Esophagus muscularis mucosa (tissue), 4 donors: ENCODE data around the gene PPP1R12C. TPM values are rescaled to one million over a fixed set of nuclear protein-coding genes. Genes with fewer than 3 reads are reported as not detected.

Experiments used
- DNase-seq: peaks from one replicate; pipeline ENCODE4 v3.0.0-alpha.2; 2017; ENCODE audit errors: extremely low spot score
- H3K27ac ChIP-seq, 4 donors: fragments of 200-600 bp; sonication (generic); replicated peaks in 1 of 4; 1 replicate in 3 of 4; 2 replicates in 1 of 4; pipeline ENCODE4 v1.5.1; 2016 to 2019; ENCODE audit warnings: mild to moderate bottlenecking in 1 of 4
- H3K27me3 ChIP-seq, 4 donors: fragments of 200-600 bp; sonication (generic); one replicate each; pipeline versions ENCODE4 v1.5.1 to v1.6.0; 2016 to 2019
- H3K36me3 ChIP-seq, 4 donors: fragments of 200-600 bp; sonication (generic); one replicate each; pipeline ENCODE4 v1.5.1; 2016 to 2019
- H3K4me1 ChIP-seq, 4 donors: fragments of 200-600 bp; sonication (generic); one replicate each; pipeline ENCODE4 v1.5.1; 2016 to 2019
- H3K4me3 ChIP-seq, 4 donors: fragments of 200-600 bp; sonication (generic); 1 replicate in 2 of 4; 2 replicates in 2 of 4; pipeline ENCODE4 v1.5.1; 2016 to 2019; ENCODE audit warnings: mild to moderate bottlenecking in 4 of 4, moderate library complexity in 1 of 4
- H3K9me3 ChIP-seq, 4 donors: fragments of 200-600 bp; sonication (generic); 1 replicate in 3 of 4; 2 replicates in 1 of 4; pipeline ENCODE4 v1.5.1; 2016 to 2019
- EP300 ChIP-seq: sonication (generic); formaldehyde crosslinking; IDR thresholded peaks from one replicate; pipeline ENCODE4 v1.6.1; 2017; ENCODE audit warnings: antibody characterized with exemption
- POLR2A ChIP-seq: fragments of 450-650 bp; IDR thresholded peaks from one replicate; pipeline ENCODE4 v1.6.1; 2017; ENCODE audit warnings: antibody characterized with exemption, moderate library complexity, mild to moderate bottlenecking, low read depth
- POLR2AphosphoS5 ChIP-seq, 2 donors: sonication (generic); formaldehyde crosslinking; IDR thresholded peaks; one replicate each; pipeline ENCODE4 v1.6.1; 2017; ENCODE audit warnings: antibody characterized with exemption in 2 of 2
- WGBS: methylation state at CpG from one replicate; pipeline ENCODE4 v1.1.5; 2018; 5-methylcytosine and 5-hydroxymethylcytosine counted together
- intact Hi-C: fragments of 100-400 bp; cut with DNase I; formaldehyde crosslinking; loops from one replicate; pipeline ENCODE4 v1.15.1; 2023
- total RNA-seq, 4 donors: library from RNA; depleted of rRNA; stranded (reverse); fragments of >200 nt; gene quantifications; one replicate each; pipeline versions ENCODE4 v1.1.0 to v1.2.1, GENCODE V29; 2016
- TF ChIP-seq, protein P1 (sequence below), 3 experiments: fragments of 200-600 bp in 2 of 3; fragments of 450-650 bp in 1 of 3; sonication (generic) in 2 of 3; IDR thresholded peaks; one replicate each; pipeline ENCODE4 v1.5.1; 2017 to 2019; ENCODE audit warnings: antibody characterized with exemption in 3 of 3, mild to moderate bottlenecking in 2 of 3, moderate library complexity in 1 of 3

PPP1R12C gene
- total RNA-seq, 4 donors from 2014 or later, result 257 to 451 (median 351) TPM

DNA sequence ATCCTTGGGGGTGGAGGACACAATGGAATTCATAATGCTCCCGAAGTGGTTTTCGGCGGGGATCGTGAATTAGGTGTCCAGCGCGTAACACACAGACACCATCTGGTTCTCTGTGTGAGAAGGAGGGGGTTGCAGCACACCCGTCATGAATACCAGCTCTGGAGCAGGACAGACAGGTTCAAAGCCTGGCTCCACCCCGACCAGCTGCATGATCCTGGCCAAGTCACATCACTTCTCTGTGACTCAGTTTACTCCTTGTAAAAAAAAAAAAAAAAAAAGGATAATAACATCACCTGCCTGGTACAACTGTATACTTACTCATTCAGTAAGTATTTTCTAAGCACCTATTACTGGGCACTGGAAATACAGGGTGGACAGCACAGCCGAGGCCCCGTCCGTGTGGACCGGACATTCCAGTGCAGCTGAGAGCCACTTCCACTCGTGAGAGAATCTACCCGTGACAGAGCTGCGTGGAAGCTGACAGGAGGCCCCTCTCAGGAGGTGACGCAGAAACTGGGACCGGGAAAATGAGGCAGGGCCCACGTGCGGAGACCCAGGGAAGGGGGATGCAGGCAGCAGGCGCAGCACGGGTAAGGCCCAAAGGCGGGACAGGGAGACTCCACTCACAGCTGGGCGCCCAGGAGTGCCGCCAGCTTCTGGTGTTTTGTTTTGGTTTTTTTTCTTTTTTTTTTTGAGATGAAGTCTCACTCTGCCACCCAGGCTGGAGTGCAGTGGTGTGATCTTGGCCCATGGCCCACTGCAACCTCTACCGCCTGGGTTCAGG lies 66.5 kb downstream of the PPP1R12C start:
- Histone ChIP-seq H3K36me3 (peaks cover 68 to 100% (median 88%) of the 10 kb centered on the region in 4 donors), H3K4me1 (no peaks in the 10 kb centered on the region), H3K27me3 (no peaks in the 10 kb centered on the region), H3K4me3 (no peak overlapping the region), H3K9me3 (no peaks in the 10 kb centered on the region), H3K27ac (no peak overlapping the region)
- 94% methylated on average over 25 of the region's 25 CpGs for WGBS
- no peak for DNase-seq
- intact Hi-C loops, result no loop called here
- TF ChIP-seq, protein P1, sequence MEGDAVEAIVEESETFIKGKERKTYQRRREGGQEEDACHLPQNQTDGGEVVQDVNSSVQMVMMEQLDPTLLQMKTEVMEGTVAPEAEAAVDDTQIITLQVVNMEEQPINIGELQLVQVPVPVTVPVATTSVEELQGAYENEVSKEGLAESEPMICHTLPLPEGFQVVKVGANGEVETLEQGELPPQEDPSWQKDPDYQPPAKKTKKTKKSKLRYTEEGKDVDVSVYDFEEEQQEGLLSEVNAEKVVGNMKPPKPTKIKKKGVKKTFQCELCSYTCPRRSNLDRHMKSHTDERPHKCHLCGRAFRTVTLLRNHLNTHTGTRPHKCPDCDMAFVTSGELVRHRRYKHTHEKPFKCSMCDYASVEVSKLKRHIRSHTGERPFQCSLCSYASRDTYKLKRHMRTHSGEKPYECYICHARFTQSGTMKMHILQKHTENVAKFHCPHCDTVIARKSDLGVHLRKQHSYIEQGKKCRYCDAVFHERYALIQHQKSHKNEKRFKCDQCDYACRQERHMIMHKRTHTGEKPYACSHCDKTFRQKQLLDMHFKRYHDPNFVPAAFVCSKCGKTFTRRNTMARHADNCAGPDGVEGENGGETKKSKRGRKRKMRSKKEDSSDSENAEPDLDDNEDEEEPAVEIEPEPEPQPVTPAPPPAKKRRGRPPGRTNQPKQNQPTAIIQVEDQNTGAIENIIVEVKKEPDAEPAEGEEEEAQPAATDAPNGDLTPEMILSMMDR (IDR thresholded peaks at IDR 0.05), result no peak
- no peak for TF ChIP-seq POLR2AphosphoS5 (IDR thresholded peaks at IDR 0.05)
- no peak for TF ChIP-seq POLR2A
- TF ChIP-seq EP300, result no peak

DNA sequence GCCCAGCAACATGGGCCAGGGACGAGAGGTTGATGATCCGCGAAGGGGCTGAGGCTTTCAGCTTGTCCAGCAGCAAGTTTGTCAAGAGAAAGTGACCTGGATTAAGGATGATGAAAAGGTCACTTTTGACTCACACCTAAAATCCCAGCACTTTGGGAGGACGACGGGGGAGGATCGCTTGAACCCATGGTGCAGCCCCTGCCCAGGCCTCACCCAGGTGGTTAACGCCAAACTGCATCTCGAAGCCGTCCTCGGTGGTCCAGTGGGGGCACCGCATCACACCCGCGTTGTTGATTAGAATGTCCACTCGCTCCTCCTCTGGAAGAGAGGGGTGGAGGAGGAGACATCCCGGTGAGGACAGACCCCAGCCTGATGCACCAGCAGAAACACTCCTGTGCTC lies 69.0 kb downstream of the PPP1R12C start:
- intact Hi-C loops, result no loop called here
- Histone ChIP-seq H3K27me3 (no peaks in the 10 kb centered on the region), H3K27ac (no peak overlapping the region), H3K36me3 (peaks cover 57 to 100% (median 88%) of the 10 kb centered on the region in 4 donors), H3K9me3 (no peaks in the 10 kb centered on the region), H3K4me3 (no peak overlapping the region), H3K4me1 (no peaks in the 10 kb centered on the region)
- no peak for TF ChIP-seq POLR2A
- no peak for TF ChIP-seq EP300
- TF ChIP-seq, protein P1 (IDR thresholded peaks at IDR 0.05), result no peak
- no peak for TF ChIP-seq POLR2AphosphoS5 (IDR thresholded peaks at IDR 0.05)
- 95% methylated on average over 15 of the region's 15 CpGs for WGBS
- DNase-seq, result no peak

DNA sequence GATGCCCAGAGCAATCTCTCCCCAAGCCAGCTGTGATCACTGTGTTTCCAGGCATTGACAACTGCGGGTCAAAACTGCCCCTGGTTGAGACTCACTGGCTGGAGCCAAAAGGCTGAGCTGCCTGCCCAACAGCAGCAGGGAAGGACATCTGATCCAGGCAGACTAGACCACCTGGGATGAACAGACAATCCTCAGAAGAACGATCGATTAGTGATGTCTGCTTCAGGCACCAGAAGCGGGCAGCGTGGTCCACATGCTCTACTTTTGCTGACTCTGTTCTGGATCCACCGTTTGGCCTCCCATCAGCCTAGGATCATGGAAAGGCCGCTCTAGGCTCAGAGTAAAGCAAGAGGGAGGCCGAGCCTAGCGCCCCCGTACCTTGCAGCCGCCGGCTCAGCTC lies 69.5 kb downstream of the PPP1R12C start:
- WGBS, result 100% methylated on average over 9 of the region's 12 CpGs
- DNase-seq, result no peak
- no peaks in the 10 kb centered on the region for H3K4me1 ChIP-seq
- no peak overlapping the region for H3K27ac ChIP-seq
- no peaks in the 10 kb centered on the region for H3K27me3 ChIP-seq
- H3K9me3 ChIP-seq, result no peaks in the 10 kb centered on the region
- intact Hi-C loops, result no loop called here
- H3K36me3 ChIP-seq, result peaks cover 55 to 100% (median 88%) of the 10 kb centered on the region in 4 donors
- no peak overlapping the region for H3K4me3 ChIP-seq
- TF ChIP-seq, protein P1 (IDR thresholded peaks at IDR 0.05), result no peak
- TF ChIP-seq POLR2A (no peak), POLR2AphosphoS5 (IDR thresholded peaks at IDR 0.05) (no peak), EP300 (no peak)

DNA sequence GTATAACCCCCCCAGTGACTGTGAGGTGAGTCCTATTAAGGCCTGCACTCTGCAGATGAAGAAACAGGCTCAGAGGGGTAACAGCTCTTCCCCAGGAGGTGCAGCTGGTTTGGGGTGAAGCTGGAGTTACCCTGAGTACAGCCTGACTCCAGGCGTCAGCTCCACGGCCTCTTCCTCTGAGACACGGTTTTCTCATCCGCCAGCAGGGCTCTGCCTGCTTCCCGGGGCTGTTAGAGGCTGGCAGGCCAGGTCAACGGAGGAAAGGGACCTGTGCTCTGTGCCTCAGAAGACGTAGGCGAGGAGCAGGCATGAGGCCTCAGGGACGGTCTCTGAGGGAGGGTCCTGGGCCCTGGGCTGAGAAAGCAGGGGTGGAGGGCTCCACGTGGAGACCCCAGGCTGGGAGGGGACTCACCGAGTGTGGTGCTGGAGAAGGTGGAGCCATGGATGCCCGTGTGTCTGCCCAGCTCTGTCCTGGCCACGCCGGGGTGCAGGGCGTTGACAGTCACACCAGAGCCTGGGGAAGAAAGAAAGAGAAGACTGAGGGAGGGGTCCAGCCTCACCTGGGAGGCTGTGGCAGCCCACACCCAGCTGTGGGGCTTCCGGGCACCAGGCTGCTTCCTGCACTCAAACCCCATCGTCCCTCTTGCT lies 70.3 kb downstream of the PPP1R12C start:
- TF ChIP-seq POLR2A (no peak), POLR2AphosphoS5 (IDR thresholded peaks at IDR 0.05) (no peak), EP300 (no peak)
- TF ChIP-seq, protein P1 (IDR thresholded peaks at IDR 0.05), result no peak
- no peak overlapping the region for H3K27ac ChIP-seq
- no peaks in the 10 kb centered on the region for H3K9me3 ChIP-seq
- H3K27me3 ChIP-seq, result no peaks in the 10 kb centered on the region
- peaks cover 51 to 100% (median 88%) of the 10 kb centered on the region in 4 donors for H3K36me3 ChIP-seq
- intact Hi-C loops, result no loop called here
- DNase-seq, result no peak
- 85% methylated on average over 15 of the region's 17 CpGs for WGBS
- no peaks in the 10 kb centered on the region for H3K4me1 ChIP-seq
- H3K4me3 ChIP-seq, result no peak overlapping the region
